Stimulated activated CD4-positive, alpha-beta T cell treated with anti-CD3 and anti-CD28 coated beads, Interleukin-4, amount 100 ng/mL, for 48 hours (primary cell): ENCODE results near the gene DNAJC30.

Experiments used
- DNase-seq, 2 donors: peaks; one replicate each; pipeline ENCODE4 v3.0.0-alpha.2; 2020; ENCODE audit warnings: low read depth in 2 of 2

DNAJC30 gene

GRCh38 chr7:73648593-73649332 is 34.5 kb downstream of the DNAJC30 start:
- DNase-seq, result no peak

DNA sequence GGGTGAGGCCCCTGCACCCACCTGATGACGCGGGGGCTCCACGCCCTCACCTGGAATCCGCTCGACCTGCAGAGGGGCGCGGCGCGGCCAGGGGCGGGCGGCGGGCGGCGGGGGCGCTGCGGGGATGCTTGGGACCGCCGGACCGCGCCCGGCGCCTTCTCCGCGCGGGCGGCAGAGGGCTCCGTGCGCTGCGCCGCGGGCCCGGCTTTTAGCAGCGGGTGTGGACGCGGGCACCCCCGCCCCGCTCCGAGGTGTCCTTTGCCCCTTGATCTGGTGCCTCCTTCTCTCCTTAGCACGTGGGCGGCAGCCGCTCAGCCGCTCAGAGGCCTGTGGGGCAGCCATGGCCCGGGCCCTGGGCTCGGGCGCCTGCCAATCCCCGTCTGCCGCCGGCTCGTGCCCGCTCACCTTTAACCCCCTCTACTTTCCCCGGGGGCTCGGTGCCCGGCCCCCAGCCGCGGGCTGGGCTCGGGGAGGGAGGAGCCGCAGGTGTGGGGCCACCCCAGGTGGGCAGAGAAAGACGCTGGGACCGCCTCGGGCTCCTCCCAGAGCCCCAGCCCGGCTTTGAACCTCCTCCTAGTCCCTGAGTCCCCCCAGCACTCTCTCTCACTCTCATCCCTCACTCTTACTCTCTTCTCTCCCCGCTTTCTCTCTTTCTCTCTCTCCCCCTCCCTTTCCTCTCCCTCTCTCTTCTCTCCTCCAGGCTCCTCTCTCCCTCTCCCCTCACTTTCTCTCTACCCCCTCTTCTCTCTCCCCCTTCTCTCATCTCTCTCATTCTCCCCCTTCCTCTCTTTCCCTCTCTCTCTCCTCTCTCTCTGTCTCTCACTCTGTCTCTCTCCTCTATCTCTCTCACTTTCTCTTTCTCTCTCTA is 35.3 kb downstream of the DNAJC30 start:
- DNase-seq, result peak in 1 of 2 donors; percentile 11

GRCh38 chr7:73646785-73647724 is 36.2 kb downstream of the DNAJC30 start:
- DNase-seq, result no peak

GRCh38 chr7:73645643-73646174 is 37.5 kb downstream of the DNAJC30 start:
- DNase-seq, result no peak

DNA sequence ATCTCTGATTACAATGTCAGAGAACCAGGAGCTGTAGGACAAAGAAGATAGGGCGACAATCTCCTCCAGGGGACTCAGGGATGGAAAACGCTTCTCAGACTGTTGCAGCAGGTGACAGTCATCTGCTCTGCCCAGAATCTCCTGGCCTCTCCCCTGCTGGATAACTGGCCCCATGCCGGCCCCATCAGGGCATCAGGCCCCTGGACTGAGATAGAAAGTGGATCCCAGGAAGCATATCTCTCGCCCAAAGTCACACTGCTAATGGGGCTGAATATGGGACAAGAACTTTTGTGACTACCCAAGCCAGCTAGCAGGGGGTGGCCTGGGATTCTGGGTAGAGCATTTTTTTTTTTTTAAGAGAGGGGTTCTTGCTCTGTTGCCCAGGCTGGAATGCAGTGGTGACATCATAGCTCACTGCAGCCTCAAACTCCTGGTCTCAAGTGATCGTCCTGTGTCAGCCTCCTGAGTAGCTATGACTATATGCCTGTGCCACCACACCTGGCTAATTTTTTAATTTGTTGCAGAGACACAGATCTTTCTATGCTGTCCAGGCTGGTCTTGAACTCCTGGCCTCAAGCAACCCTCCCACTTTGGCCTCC is 38.5 kb downstream of the DNAJC30 start:
- no peak for DNase-seq

GRCh38 chr7:73642834-73643233 is 40.4 kb downstream of the DNAJC30 start:
- no peak for DNase-seq

DNA sequence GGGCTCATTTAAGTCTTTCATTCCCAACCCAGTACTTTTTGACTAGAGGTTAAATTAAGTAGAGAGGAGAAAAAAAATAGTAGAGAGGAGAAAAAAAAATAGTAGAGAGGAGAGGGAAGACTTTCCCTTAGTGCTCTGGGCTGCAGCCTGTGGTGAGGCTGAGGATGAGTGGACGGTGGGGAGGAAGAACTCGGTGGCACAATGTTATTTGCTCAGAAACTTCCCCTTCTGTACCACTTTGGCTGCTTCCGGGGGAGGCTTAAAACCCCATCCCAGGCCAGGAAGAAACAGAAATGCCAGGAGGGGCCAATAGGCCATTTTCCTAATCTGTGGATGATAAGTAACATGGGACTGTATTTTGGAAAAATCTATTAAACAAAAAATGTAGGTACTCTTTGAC is 44.3 kb downstream of the DNAJC30 start:
- no peak for DNase-seq

- DNase-seq, result no peak
Measured at GRCh38 chr7:73635428-73636200, 47.6 kb downstream of the DNAJC30 start.

DNA sequence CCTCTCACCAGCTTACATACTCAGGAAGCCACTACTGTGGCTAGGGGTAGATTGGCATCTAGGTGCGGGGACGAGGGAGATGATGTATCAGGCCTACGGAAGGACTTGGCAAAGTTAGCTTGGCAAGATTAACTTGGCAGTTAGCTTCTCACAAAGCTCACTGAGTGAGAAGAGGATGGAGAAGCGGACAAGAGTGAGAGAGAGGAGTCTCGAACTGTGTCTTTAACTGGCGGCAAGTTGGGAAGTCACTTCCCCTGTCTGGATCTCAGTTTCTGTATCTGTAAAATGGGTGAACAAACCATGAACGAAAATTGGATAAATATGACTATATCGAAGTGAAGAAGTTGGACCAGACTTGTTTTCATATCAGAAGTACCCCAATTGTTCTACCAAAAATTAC is 49.4 kb downstream of the DNAJC30 start:
- no peak for DNase-seq

DNA sequence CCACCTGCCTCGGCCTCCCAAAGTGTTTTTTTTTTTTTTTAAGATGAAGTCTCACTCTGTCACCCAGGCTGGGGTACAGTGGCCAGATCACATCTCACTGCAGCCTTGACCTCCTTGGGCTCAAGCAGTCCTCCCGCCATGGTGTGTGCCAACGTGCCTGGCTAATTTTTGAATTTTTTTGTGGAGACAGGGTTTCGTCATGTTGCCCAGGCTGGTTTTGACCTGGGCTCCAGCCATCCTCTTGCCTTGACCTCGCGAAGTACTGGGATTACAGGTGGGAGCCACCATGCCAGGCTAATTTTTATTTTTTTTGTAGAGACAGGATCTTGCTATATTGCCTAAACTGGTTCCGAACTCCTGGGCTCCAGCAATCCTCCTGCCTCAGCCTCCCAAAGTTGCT is 49.9 kb downstream of the DNAJC30 start:
- no peak for DNase-seq

DNA sequence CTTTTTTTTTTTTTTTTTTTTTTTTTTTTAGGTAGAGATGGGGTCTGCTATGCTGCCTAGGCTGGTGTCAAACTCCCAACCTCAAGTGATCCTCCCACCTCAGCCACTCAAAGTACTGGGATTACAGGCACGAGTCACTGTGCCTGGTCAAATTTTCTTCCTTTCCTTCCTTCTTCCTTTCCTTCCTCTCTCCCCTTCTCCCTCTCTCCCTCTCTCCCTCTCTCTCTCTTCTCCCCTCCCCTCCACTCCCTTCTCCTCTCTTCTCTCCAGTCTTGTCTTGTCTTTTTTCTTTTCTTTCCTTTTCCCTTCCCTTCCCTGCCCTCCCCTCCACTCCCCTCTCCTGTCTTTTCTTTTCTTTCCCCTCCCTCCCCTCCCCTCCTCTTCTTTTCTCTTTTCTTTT is 51.7 kb downstream of the DNAJC30 start:
- no peak for DNase-seq
